T47D (cell line): ENCODE measurements around the gene TGFBR1.
A peak's percentile ranks its signal among the peaks of the same experiment; 100 is the strongest.

ENCODE experiments used
- DNase-seq, 2 experiments: peaks; one replicate each; pipeline versions ENCODE4 v3.0.0 to v3.0.0-alpha.2; 2011 to 2012; ENCODE audit warnings: low read depth in 1 of 2, low spot score in 1 of 2
- JUND ChIP-seq: IDR thresholded peaks from 2 replicates; pipeline ENCODE4 v1.6.1; 2012; ENCODE audit warnings: low read depth
- in situ Hi-C: cut with HindIII; loops from 2 replicates; pipeline ENCODE4 v1.10.0; 2016; ENCODE audit warnings: low sequenced_read_pairs, low pct_unique_long_range_greater_than_20kb

TGFBR1 gene

GRCh38 chr9:99158629-99159028, 53.7 kb downstream of the TGFBR1 start:
- in situ Hi-C loops = no loop called here
- no peak for TF ChIP-seq JUND
- peak in 1 of 2 experiments; percentile 6 for DNase-seq

GRCh38 chr9:99160173-99160572, 55.3 kb downstream of the TGFBR1 start:
- no peak for TF ChIP-seq JUND
- DNase-seq = no peak
- in situ Hi-C loops = no loop called here

- peak in 1 of 2 experiments; percentile 40 for DNase-seq
- no peak for TF ChIP-seq JUND
- in situ Hi-C loops = no loop called here
Measured at GRCh38 chr9:99162759-99163364, 57.9 kb downstream of the TGFBR1 start.

GRCh38 chr9:99166149-99166548, 61.2 kb downstream of the TGFBR1 start:
- in situ Hi-C loops = no loop called here
- no peak for DNase-seq
- TF ChIP-seq JUND = no peak

- TF ChIP-seq JUND = no peak
- no peak for DNase-seq
- in situ Hi-C loops = no loop called here
Measured at GRCh38 chr9:99167119-99167518, 62.2 kb downstream of the TGFBR1 start.

GRCh38 chr9:99167694-99168093, 62.8 kb downstream of the TGFBR1 start:
- in situ Hi-C loops = no loop called here
- no peak for DNase-seq
- TF ChIP-seq JUND = no peak

- in situ Hi-C loops = no loop called here
- TF ChIP-seq JUND = no peak
- no peak for DNase-seq
Measured at GRCh38 chr9:99169086-99169485, 64.2 kb downstream of the TGFBR1 start.

GRCh38 chr9:99169982-99170761, 65.3 kb downstream of the TGFBR1 start:
- in situ Hi-C loops = no loop called here
- no peak for DNase-seq
- no peak for TF ChIP-seq JUND

- TF ChIP-seq JUND = no peak
- DNase-seq = no peak
- in situ Hi-C loops = no loop called here
Measured at GRCh38 chr9:99171225-99172123, 66.6 kb downstream of the TGFBR1 start.

- no peak for DNase-seq
- TF ChIP-seq JUND = no peak
- in situ Hi-C loops = no loop called here
Measured at GRCh38 chr9:99172124-99173091, 67.5 kb downstream of the TGFBR1 start.

- no peak for DNase-seq
- in situ Hi-C loops = no loop called here
- TF ChIP-seq JUND = no peak
Measured at GRCh38 chr9:99173570-99174504, 68.9 kb downstream of the TGFBR1 start.
